BJ (cell line): ENCODE measurements around the gene SLC26A11. TPM values are rescaled to one million over a fixed set of nuclear protein-coding genes. Genes with fewer than 3 reads are reported as not detected.

Experiments
- CTCF ChIA-PET: fragments of 350-600 bp; formaldehyde crosslinking; extraction: SDS; loops from one replicate; lab custom pipeline; 2021; ENCODE audit warnings: antibody characterized with exemption, inconsistent platforms; lab: Yijun Ruan, JAX
- POLR2A ChIA-PET: fragments of 300-600 bp; sonication (Branson Sonifier 250); formaldehyde crosslinking; extraction: SDS; loops from one replicate; lab custom pipeline; 2021; ENCODE audit warnings: antibody characterized with exemption; lab: Charles Lee
- DNase-seq: peaks from one replicate; pipeline ENCODE4 v3.0.0-alpha.2; 2011; ENCODE audit warnings: low read depth
- H3K27me3 ChIP-seq: 2 replicates; pipeline ENCODE4 v1.6.0; 2011; ENCODE audit warnings: low read length; ENCODE audit not compliant: control insufficient read depth, insufficient read depth
- H3K36me3 ChIP-seq: 2 replicates; pipeline ENCODE4 v1.5.1; 2011; ENCODE audit warnings: low read length; ENCODE audit not compliant: control insufficient read depth, insufficient read depth
- H3K4me3 ChIP-seq: 2 replicates; pipeline ENCODE4 v1.5.1; 2011; ENCODE audit warnings: low read depth, mild to moderate bottlenecking, control low read depth, low read length
- CTCF ChIP-seq: IDR thresholded peaks from 2 replicates; pipeline ENCODE4 v1.5.1; 2011; ENCODE audit warnings: low read depth, mild to moderate bottlenecking, control low read depth, inconsistent platforms, low read length, moderate library complexity; ENCODE audit not compliant: insufficient read depth
- polyA plus RNA-seq: library from polyadenylated mRNA; depleted of rRNA; stranded (reverse); fragments of >200 nt; gene quantifications from 2 replicates; pipeline ENCODE4 v1.2.3, GENCODE V29; 2011

Gene SLC26A11
- polyA plus RNA-seq, 1 experiment, result 17.1 TPM

GRCh38 chr17:80291260-80291659, 71.0 kb downstream of the SLC26A11 start:
- DNase-seq, result no peak
- H3K36me3 ChIP-seq, result peaks cover 56% of the 10 kb centered on the region
- POLR2A ChIA-PET, result no interaction called here
- CTCF ChIA-PET, result no interaction called here
- TF ChIP-seq CTCF, result no peak
- H3K27me3 ChIP-seq, result no peaks in the 10 kb centered on the region
- no peak overlapping the region for H3K4me3 ChIP-seq

GRCh38 chr17:80291691-80292487, 71.7 kb downstream of the SLC26A11 start:
- Histone ChIP-seq H3K27me3 (no peaks in the 10 kb centered on the region), H3K36me3 (peaks cover 56% of the 10 kb centered on the region), H3K4me3 (no peak overlapping the region)
- no peak for TF ChIP-seq CTCF
- POLR2A ChIA-PET, result no interaction called here
- DNase-seq, result no peak
- CTCF ChIA-PET, result no interaction called here

GRCh38 chr17:80292521-80292971, 72.3 kb downstream of the SLC26A11 start:
- Histone ChIP-seq H3K4me3 (no peak overlapping the region), H3K27me3 (no peaks in the 10 kb centered on the region), H3K36me3 (peaks cover 56% of the 10 kb centered on the region)
- ChIA-PET POLR2A (no interaction called here), CTCF (interaction anchor here (0.6 kb wide), 1 partner anchor 69 kb away, joined by 3 read pairs; no protein-coding TSS in a partner anchor)
- DNase-seq, result no peak
- TF ChIP-seq CTCF, result no peak

GRCh38 chr17:80294210-80294609, 74.0 kb downstream of the SLC26A11 start:
- DNase-seq, result no peak
- POLR2A ChIA-PET, result no interaction called here
- no peak for TF ChIP-seq CTCF
- Histone ChIP-seq H3K36me3 (peaks cover 48% of the 10 kb centered on the region), H3K27me3 (no peaks in the 10 kb centered on the region), H3K4me3 (no peak overlapping the region)
- CTCF ChIA-PET, result no interaction called here

GRCh38 chr17:80294653-80295052, 74.4 kb downstream of the SLC26A11 start:
- ChIA-PET POLR2A (no interaction called here), CTCF (no interaction called here)
- DNase-seq, result no peak
- no peak overlapping the region for H3K4me3 ChIP-seq
- no peaks in the 10 kb centered on the region for H3K27me3 ChIP-seq
- H3K36me3 ChIP-seq, result peaks cover 48% of the 10 kb centered on the region
- TF ChIP-seq CTCF, result no peak
